GM06990 (cell line): Measurements from ENCODE around the gene DUSP8.

Experiments
- DNase-seq: peaks from one replicate; pipeline ENCODE4 v3.0.0-alpha.2; 2011; ENCODE audit not compliant: insufficient read length; ENCODE audit errors: extremely low read depth
- H3K27me3 ChIP-seq: replicated peaks from 2 replicates; pipeline ENCODE4 v1.6.0; 2011; ENCODE audit warnings: low read length; ENCODE audit not compliant: control insufficient read depth, insufficient read depth
- H3K36me3 ChIP-seq: 2 replicates; pipeline ENCODE4 v1.5.1; 2011; ENCODE audit warnings: low read length; ENCODE audit not compliant: control insufficient read depth, insufficient read depth
- H3K4me3 ChIP-seq: replicated peaks from 2 replicates; pipeline ENCODE4 v1.5.1; 2011; ENCODE audit warnings: low read depth, mild to moderate bottlenecking, control low read depth, low read length
- CTCF ChIP-seq: IDR thresholded peaks from 2 replicates; pipeline ENCODE4 v1.5.1; 2011; ENCODE audit warnings: low read length, control low read depth, mild to moderate bottlenecking, inconsistent platforms; ENCODE audit not compliant: insufficient read depth, poor library complexity, severe bottlenecking

DUSP8 gene

GRCh38 chr11:1517117-1518005 is 54.7 kb downstream of the DUSP8 start:
- no peaks in the 10 kb centered on the region for H3K36me3 ChIP-seq
- no peak for DNase-seq
- H3K4me3 ChIP-seq: no peak overlapping the region
- TF ChIP-seq CTCF: no peak
- no peaks in the 10 kb centered on the region for H3K27me3 ChIP-seq

- H3K36me3 ChIP-seq: no peaks in the 10 kb centered on the region
- TF ChIP-seq CTCF: no peak
- no peak overlapping the region for H3K4me3 ChIP-seq
- H3K27me3 ChIP-seq: no peaks in the 10 kb centered on the region
- DNase-seq: no peak
Observed at GRCh38 chr11:1516273-1517067, 55.6 kb downstream of the DUSP8 start.

- peak; percentile 90 for TF ChIP-seq CTCF
- Histone ChIP-seq H3K27me3 (no peaks in the 10 kb centered on the region), H3K36me3 (no peaks in the 10 kb centered on the region), H3K4me3 (no peak overlapping the region)
- DNase-seq: peak; percentile 57
Observed at GRCh38 chr11:1515082-1516060, 56.7 kb downstream of the DUSP8 start.

GRCh38 chr11:1514336-1515061 is 57.6 kb downstream of the DUSP8 start:
- Histone ChIP-seq H3K27me3 (no peaks in the 10 kb centered on the region), H3K4me3 (no peak overlapping the region), H3K36me3 (no peaks in the 10 kb centered on the region)
- no peak for TF ChIP-seq CTCF
- no peak for DNase-seq
